Measurements from ENCODE around the gene C6orf163.

The C6orf163 gene

GRCh38 chr6:87312860-87313259 is 31.8 kb upstream of the C6orf163 start:
- no peak overlapping the region for H3K4me3 ChIP-seq (ENCODE audit: low read length)
- H3K27me3 ChIP-seq (ENCODE audit: control insufficient read depth, low read length) = peaks cover 27% of the 10 kb centered on the region
- H3K9me2 ChIP-seq (replicated peaks; ENCODE audit: control insufficient read depth, low read length) = no peaks in the 10 kb centered on the region
- no peaks in the 10 kb centered on the region for H4K20me1 ChIP-seq (ENCODE audit: control insufficient read depth, insufficient read depth, low read depth, low read length)
- no peaks in the 10 kb centered on the region for H3K9me3 ChIP-seq (ENCODE audit: control insufficient read depth, insufficient read depth, low read length)
- H3K4me1 ChIP-seq (ENCODE audit: control insufficient read depth, low read length) = no peaks in the 10 kb centered on the region
- no peak overlapping the region for H3K27ac ChIP-seq (ENCODE audit: low read depth, low read length)
- H3K36me3 ChIP-seq (ENCODE audit: control insufficient read depth, low read length) = no peaks in the 10 kb centered on the region
- H3K4me2 ChIP-seq (ENCODE audit: low read length) = no peak overlapping the region
- no peak for TF ChIP-seq EZH2phosphoT487 (IDR thresholded peaks at IDR 0.05; ENCODE audit: borderline replicate concordance, low read length)
- TF ChIP-seq, protein P1, sequence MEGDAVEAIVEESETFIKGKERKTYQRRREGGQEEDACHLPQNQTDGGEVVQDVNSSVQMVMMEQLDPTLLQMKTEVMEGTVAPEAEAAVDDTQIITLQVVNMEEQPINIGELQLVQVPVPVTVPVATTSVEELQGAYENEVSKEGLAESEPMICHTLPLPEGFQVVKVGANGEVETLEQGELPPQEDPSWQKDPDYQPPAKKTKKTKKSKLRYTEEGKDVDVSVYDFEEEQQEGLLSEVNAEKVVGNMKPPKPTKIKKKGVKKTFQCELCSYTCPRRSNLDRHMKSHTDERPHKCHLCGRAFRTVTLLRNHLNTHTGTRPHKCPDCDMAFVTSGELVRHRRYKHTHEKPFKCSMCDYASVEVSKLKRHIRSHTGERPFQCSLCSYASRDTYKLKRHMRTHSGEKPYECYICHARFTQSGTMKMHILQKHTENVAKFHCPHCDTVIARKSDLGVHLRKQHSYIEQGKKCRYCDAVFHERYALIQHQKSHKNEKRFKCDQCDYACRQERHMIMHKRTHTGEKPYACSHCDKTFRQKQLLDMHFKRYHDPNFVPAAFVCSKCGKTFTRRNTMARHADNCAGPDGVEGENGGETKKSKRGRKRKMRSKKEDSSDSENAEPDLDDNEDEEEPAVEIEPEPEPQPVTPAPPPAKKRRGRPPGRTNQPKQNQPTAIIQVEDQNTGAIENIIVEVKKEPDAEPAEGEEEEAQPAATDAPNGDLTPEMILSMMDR (IDR thresholded peaks at IDR 0.05; ENCODE audit: low read depth, low read length, poor library complexity, severe bottlenecking) = no peak
- no peaks in the 10 kb centered on the region for H3F3A ChIP-seq (ENCODE audit: control insufficient read depth, insufficient read depth)
- no peaks in the 10 kb centered on the region for H3K79me2 ChIP-seq (ENCODE audit: control insufficient read depth, low read length)

- Histone ChIP-seq H3K27me3 (ENCODE audit: control insufficient read depth, low read length) (peaks cover 22% of the 10 kb centered on the region), H3K4me3 (ENCODE audit: low read length) (no peak overlapping the region), H3K4me2 (ENCODE audit: low read length) (no peak overlapping the region), H3K9me2 (replicated peaks; ENCODE audit: control insufficient read depth, low read length) (no peaks in the 10 kb centered on the region), H3K27ac (ENCODE audit: low read depth, low read length) (no peak overlapping the region), H3K9me3 (ENCODE audit: control insufficient read depth, insufficient read depth, low read length) (no peaks in the 10 kb centered on the region), H3K4me1 (ENCODE audit: control insufficient read depth, low read length) (no peaks in the 10 kb centered on the region), H4K20me1 (ENCODE audit: control insufficient read depth, insufficient read depth, low read depth, low read length) (no peaks in the 10 kb centered on the region), H3F3A (ENCODE audit: control insufficient read depth, insufficient read depth) (no peaks in the 10 kb centered on the region), H3K79me2 (ENCODE audit: control insufficient read depth, low read length) (no peaks in the 10 kb centered on the region), H3K36me3 (ENCODE audit: control insufficient read depth, low read length) (no peaks in the 10 kb centered on the region)
- no peak for TF ChIP-seq EZH2phosphoT487 (IDR thresholded peaks at IDR 0.05; ENCODE audit: borderline replicate concordance, low read length)
- TF ChIP-seq, protein P1 (IDR thresholded peaks at IDR 0.05; ENCODE audit: low read depth, low read length, poor library complexity, severe bottlenecking) = no peak
Observed at GRCh38 chr6:87315071-87315470, 29.5 kb upstream of the C6orf163 start.

DNA sequence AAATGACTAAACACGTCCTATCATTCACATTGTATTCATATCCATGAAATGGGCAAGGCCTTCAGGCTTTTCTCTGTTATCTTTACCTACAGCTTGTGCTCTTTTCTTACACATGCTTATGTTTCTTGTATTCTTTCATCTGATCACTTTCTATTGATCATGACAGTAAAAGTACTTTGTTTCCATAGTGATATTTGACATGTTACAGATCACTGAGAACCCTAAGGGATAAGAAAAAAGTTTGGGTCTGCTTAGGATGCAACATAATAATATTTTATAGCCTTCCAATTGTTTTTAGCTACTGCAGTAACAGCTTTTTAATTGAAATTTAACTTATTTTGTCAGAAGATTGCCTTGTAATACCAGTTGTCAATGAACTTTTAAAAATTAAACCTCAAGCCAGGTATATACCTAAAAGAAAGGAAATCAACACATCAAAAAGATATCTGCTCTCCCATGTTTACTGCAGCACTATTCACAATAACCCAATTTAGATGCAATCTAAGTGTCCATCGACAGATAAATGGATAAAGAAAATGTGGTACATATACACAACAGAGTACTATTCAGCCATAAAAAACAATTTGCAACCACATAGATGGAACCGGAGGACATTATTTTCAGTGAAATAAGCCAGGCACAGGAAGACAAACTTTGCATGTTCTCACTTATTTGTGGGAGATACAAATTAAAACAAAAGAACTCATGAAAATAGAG is 25.2 kb upstream of the C6orf163 start:
- Histone ChIP-seq H3K79me2 (ENCODE audit: control insufficient read depth, low read length) (peaks cover 6% of the 10 kb centered on the region), H3K9me3 (ENCODE audit: control insufficient read depth, insufficient read depth, low read length) (no peaks in the 10 kb centered on the region), H4K20me1 (ENCODE audit: control insufficient read depth, insufficient read depth, low read depth, low read length) (no peaks in the 10 kb centered on the region), H3K4me1 (ENCODE audit: control insufficient read depth, low read length) (peaks cover 7% of the 10 kb centered on the region), H3K9me2 (replicated peaks; ENCODE audit: control insufficient read depth, low read length) (no peaks in the 10 kb centered on the region), H3K27ac (ENCODE audit: low read depth, low read length) (no peak overlapping the region), H3K36me3 (ENCODE audit: control insufficient read depth, low read length) (peaks cover 2% of the 10 kb centered on the region; the same call in 1 of the 2 replicates), H3K4me2 (ENCODE audit: low read length) (no peak overlapping the region), H3F3A (ENCODE audit: control insufficient read depth, insufficient read depth) (no peaks in the 10 kb centered on the region), H3K4me3 (ENCODE audit: low read length) (no peak overlapping the region), H3K27me3 (ENCODE audit: control insufficient read depth, low read length) (0 out of 2 replicates have a peak, but pooled peaks cover 2% of the 10 kb centered on the region)
- TF ChIP-seq, protein P1 (IDR thresholded peaks at IDR 0.05; ENCODE audit: low read depth, low read length, poor library complexity, severe bottlenecking) = no peak
- TF ChIP-seq EZH2phosphoT487 (IDR thresholded peaks at IDR 0.05; ENCODE audit: borderline replicate concordance, low read length) = no peak
